ENCODE data around the gene TAPBP. TPM values are rescaled to one million over a fixed set of nuclear protein-coding genes. Genes with fewer than 3 reads are reported as not detected.

The TAPBP gene
- total and polyA plus RNA-seq, 12 donors: 25.1 to 322 (median 165) TPM

GRCh38 chr6:33290459-33290858 lies 23.4 kb downstream of the TAPBP start:
- no peak for TF ChIP-seq POLR2A (IDR thresholded peaks at IDR 0.05)
- TF ChIP-seq CTCF (IDR thresholded peaks at IDR 0.05): no peak
- Histone ChIP-seq H3K4me3 (no peak overlapping the region), H3K27me3 (no peaks in the 10 kb centered on the region), H3K27ac (no peak overlapping the region), H3K9me3 (replicated peaks in 1 of 3) (no peaks in the 10 kb centered on the region), H3K36me3 (replicated peaks in 1 of 2) (peaks cover 0 to 61% of the 10 kb centered on the region in 2 donors), H3K4me1 (replicated peaks in 1 of 2) (peaks cover 5 to 21% of the 10 kb centered on the region in 2 donors)
- 65 to 73% (median 71%) methylated on average over 7 of the region's 7 CpGs for WGBS, 4 donors
- no peak for DNase-seq
- intact Hi-C loops (cut with DNase I): no loop called here

GRCh38 chr6:33289784-33290315 lies 24.0 kb downstream of the TAPBP start:
- peak overlapping the region in 4 of 5 donors; percentile 32 to 80 (median 56) for H3K27ac ChIP-seq
- WGBS, 4 donors: 2 to 4% (median 3%) methylated on average over 13 to 14 of the region's 14 CpGs
- TF ChIP-seq CTCF (IDR thresholded peaks at IDR 0.05) (no peak), POLR2A (IDR thresholded peaks at IDR 0.05) (no peak)
- intact Hi-C loops (cut with DNase I): no loop called here
- H3K27me3 ChIP-seq: no peaks in the 10 kb centered on the region
- peak overlapping the region; percentile 2 to 81 (median 66) for H3K4me3 ChIP-seq
- DNase-seq: peak in 1 of 7 donors; percentile 14
- H3K36me3 ChIP-seq (replicated peaks in 1 of 2): peaks cover 0 to 61% of the 10 kb centered on the region in 2 donors
- peaks cover 5 to 21% of the 10 kb centered on the region in 2 donors for H3K4me1 ChIP-seq (replicated peaks in 1 of 2)
- no peaks in the 10 kb centered on the region for H3K9me3 ChIP-seq (replicated peaks in 1 of 3)

GRCh38 chr6:33288921-33289783 lies 24.7 kb downstream of the TAPBP start, which contains the start of the genes PFDN6 and WDR46:
Gene PFDN6, plus strand, starts transcription at chr6:33289601. Its CDS starts 256 bp downstream, at chr6:33289857.
Gene WDR46, minus strand, starts transcription at chr6:33289239. Its CDS starts 69 bp downstream, at chr6:33289170.
- peaks cover 5 to 21% of the 10 kb centered on the region in 2 donors for H3K4me1 ChIP-seq (replicated peaks in 1 of 2)
- peaks cover 0 to 65% of the 10 kb centered on the region in 2 donors for H3K36me3 ChIP-seq (replicated peaks in 1 of 2)
- H3K27me3 ChIP-seq: no peaks in the 10 kb centered on the region
- peak; percentile 79 to 92 (median 86) for DNase-seq
- peak within 1 kb of the TSS in 4 of 5 donors; percentile 32 to 80 (median 56) for H3K27ac ChIP-seq
- no peaks in the 10 kb centered on the region for H3K9me3 ChIP-seq (replicated peaks in 1 of 3)
- peak within 1 kb of the TSS; percentile 2 to 81 (median 66) for H3K4me3 ChIP-seq
- TF ChIP-seq POLR2A (IDR thresholded peaks at IDR 0.05) (peak in 1 of 2 donors; percentile 27), CTCF (IDR thresholded peaks at IDR 0.05) (no peak)
- intact Hi-C loops (cut with DNase I): no loop called here
- 0 to 1% (median 0%) methylated on average over 35 to 43 of the region's 43 CpGs for WGBS, 4 donors

Data from adrenal gland (tissue), 12 donors.